Spleen (tissue), 11 donors: Measurements from ENCODE around the gene CLDN1. TPM values are rescaled to one million over a fixed set of nuclear protein-coding genes. Genes with fewer than 3 reads are reported as not detected.

Experiments used
- DNase-seq: peaks from one replicate; pipeline ENCODE4 v3.0.0-alpha.2; 2020
- H3K27ac ChIP-seq, 8 donors: fragments of 200-600 bp; sonication (generic) in 7 of 8; 1 replicate in 4 of 8; 2 replicates in 4 of 8; pipeline versions ENCODE4 v1.5.0 to v1.8.0; 2016 to 2021; ENCODE audit warnings: inconsistent platforms in 4 of 8, mild to moderate bottlenecking in 4 of 8, moderate library complexity in 1 of 8
- H3K27me3 ChIP-seq, 7 donors: fragments of 200-600 bp; sonication (generic) in 6 of 7; replicated peaks in 1 of 7; 1 replicate in 4 of 7; 2 replicates in 3 of 7; pipeline versions ENCODE4 v1.5.0 to v1.8.0; 2016 to 2021; ENCODE audit warnings: inconsistent platforms in 3 of 7, mild to moderate bottlenecking in 1 of 7
- H3K36me3 ChIP-seq, 6 donors: fragments of 200-600 bp; sonication (generic) in 5 of 6; 1 replicate in 4 of 6; 2 replicates in 2 of 6; pipeline versions ENCODE4 v1.5.0 to v1.8.0; 2016 to 2021; ENCODE audit warnings: inconsistent platforms in 2 of 6
- H3K4me1 ChIP-seq, 6 donors: fragments of 200-600 bp; sonication (generic) in 5 of 6; 1 replicate in 3 of 6; 2 replicates in 3 of 6; pipeline versions ENCODE4 v1.5.0 to v1.8.0; 2016 to 2021; ENCODE audit warnings: inconsistent platforms in 3 of 6
- H3K4me3 ChIP-seq, 8 donors: fragments of 200-600 bp; sonication (generic) in 7 of 8; 1 replicate in 4 of 8; 2 replicates in 4 of 8; pipeline versions ENCODE4 v1.5.0 to v1.8.0; 2016 to 2021; ENCODE audit warnings: inconsistent platforms in 4 of 8, mild to moderate bottlenecking in 4 of 8, moderate library complexity in 2 of 8
- H3K9me3 ChIP-seq, 8 donors: fragments of 200-600 bp; sonication (generic) in 7 of 8; 1 replicate in 4 of 8; 2 replicates in 4 of 8; pipeline versions ENCODE4 v1.5.0 to v1.8.0; 2016 to 2021; ENCODE audit warnings: inconsistent platforms in 4 of 8
- POLR2A ChIP-seq, 3 donors: fragments of 450-650 bp; IDR thresholded peaks; one replicate each; pipeline ENCODE4 v1.5.1; 2017; ENCODE audit warnings: antibody characterized with exemption in 3 of 3, mild to moderate bottlenecking in 1 of 3
- POLR2AphosphoS5 ChIP-seq, 3 donors: sonication (generic); formaldehyde crosslinking; IDR thresholded peaks; one replicate each; pipeline ENCODE4 v1.5.1; 2017; ENCODE audit warnings: antibody characterized with exemption in 3 of 3
- WGBS, 5 donors: extraction: QIAGEN DNeasy Blood & Tissue Kit in 3 of 5; methylation state at CpG; one replicate each; pipeline versions ENCODE4 v1.1.5 to v1.1.7; 2013 to 2018; 5-methylcytosine and 5-hydroxymethylcytosine counted together
- intact Hi-C: fragments of 100-400 bp; cut with DNase I; formaldehyde crosslinking; loops from one replicate; pipeline ENCODE4 v1.15.0; 2023; ENCODE audit warnings: low total_unique reads
- polyA plus RNA-seq, 3 donors: library from polyadenylated mRNA; stranded (reverse); fragments of 200-250 nt; gene quantifications; one replicate each; pipeline ENCODE4 v1.2.1, GENCODE V29; 2013
- total RNA-seq, 7 donors: library from RNA; depleted of rRNA in 3 of 7; stranded (reverse); fragments of >200 nt in 3 of 7; fragmentation: NEBNext Ultra II Directional in 4 of 7; extraction: Animal tissue kit (Norgen Biotek cat#: 25700) in 4 of 7; gene quantifications; one replicate each; pipeline versions ENCODE4 v1.1.0 to v1.2.1, GENCODE V29; 2016 to 2021
- TF ChIP-seq, protein P1 (sequence below), 11 experiments: fragments of 200-600 bp in 7 of 11; fragments of 450-650 bp in 4 of 11; sonication (generic) in 4 of 11; IDR thresholded peaks in 8 of 11; conservative IDR thresholded peaks in 3 of 11; 1 replicate in 7 of 11; 2 replicates in 4 of 11; pipeline versions ENCODE4 v1.4.0 to v1.8.0; 2016 to 2021; ENCODE audit warnings: antibody characterized with exemption in 11 of 11, inconsistent platforms in 4 of 11, mild to moderate bottlenecking in 1 of 11
- donor health status: healthy with polysubstance abuse.
- donor health status: DM: no; HTN: no; CAD: no; lungs with moderate emphysema.
- donor health status: DM: no; HTN: no; CAD: no.
- donor health status: Bipolar disorder and iron deficiency.
- donor health status: healthy.
- donor health status: DM: no; HTN: no; CAD: no.
- donor health status: DM: yes; HTN: yes; CAD: no.

CLDN1 gene
- total and polyA plus RNA-seq, 10 donors, result 0.26 to 3.0 (median 0.91) TPM

DNA sequence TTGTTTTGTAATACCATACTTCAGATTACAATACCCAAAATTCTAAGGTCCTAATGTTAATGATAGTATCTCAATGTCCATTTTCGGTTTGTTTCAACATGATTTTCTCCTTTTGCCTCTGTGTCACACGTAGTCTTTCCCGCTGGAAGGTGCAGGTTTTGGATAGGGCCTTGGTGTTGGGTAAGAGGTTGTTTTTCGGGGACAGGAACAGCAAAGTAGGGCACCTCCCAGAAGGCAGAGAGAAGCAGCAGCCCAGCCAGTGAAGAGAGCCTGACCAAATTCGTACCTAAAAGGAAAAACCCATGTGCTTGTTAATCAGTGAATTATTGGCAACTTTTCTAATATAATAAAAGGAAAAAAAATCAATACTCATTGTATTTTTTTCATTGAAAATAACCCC is 14.1 kb downstream of the CLDN1 start:
- 88 to 93% (median 91%) methylated on average over 5 of the region's 5 CpGs for WGBS, 5 donors
- Histone ChIP-seq H3K9me3 (no peaks in the 10 kb centered on the region), H3K27me3 (no peaks in the 10 kb centered on the region), H3K4me3 (no peak overlapping the region), H3K36me3 (no peaks in the 10 kb centered on the region), H3K27ac (no peak overlapping the region), H3K4me1 (no peaks in the 10 kb centered on the region)
- intact Hi-C loops, result no loop called here
- TF ChIP-seq POLR2A (IDR thresholded peaks at IDR 0.05) (no peak), POLR2AphosphoS5 (IDR thresholded peaks at IDR 0.05) (no peak)
- TF ChIP-seq, protein P1, sequence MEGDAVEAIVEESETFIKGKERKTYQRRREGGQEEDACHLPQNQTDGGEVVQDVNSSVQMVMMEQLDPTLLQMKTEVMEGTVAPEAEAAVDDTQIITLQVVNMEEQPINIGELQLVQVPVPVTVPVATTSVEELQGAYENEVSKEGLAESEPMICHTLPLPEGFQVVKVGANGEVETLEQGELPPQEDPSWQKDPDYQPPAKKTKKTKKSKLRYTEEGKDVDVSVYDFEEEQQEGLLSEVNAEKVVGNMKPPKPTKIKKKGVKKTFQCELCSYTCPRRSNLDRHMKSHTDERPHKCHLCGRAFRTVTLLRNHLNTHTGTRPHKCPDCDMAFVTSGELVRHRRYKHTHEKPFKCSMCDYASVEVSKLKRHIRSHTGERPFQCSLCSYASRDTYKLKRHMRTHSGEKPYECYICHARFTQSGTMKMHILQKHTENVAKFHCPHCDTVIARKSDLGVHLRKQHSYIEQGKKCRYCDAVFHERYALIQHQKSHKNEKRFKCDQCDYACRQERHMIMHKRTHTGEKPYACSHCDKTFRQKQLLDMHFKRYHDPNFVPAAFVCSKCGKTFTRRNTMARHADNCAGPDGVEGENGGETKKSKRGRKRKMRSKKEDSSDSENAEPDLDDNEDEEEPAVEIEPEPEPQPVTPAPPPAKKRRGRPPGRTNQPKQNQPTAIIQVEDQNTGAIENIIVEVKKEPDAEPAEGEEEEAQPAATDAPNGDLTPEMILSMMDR (IDR thresholded peaks at IDR 0.05 in 8 of 11, conservative IDR thresholded peaks at IDR 0.05 in 3 of 11), result no peak
- no peak for DNase-seq

DNA sequence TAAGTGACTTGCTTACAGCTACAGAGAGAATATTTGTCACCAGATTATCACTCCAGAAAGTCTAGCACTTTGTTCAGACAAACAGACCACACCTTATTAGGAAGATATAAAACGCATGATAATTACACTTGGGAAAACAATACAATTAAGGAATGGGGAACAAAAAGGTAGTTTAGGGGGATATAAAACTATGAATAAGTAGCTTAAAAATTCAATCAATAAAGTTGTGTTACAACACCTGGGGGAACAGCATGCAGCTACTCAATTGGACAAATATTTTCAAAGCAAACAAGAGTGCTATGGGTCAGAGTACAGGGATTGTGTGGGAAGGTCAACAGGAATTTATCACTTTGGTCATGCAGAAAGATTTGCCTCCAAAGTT is 15.1 kb downstream of the CLDN1 start:
- Histone ChIP-seq H3K27me3 (no peaks in the 10 kb centered on the region), H3K36me3 (no peaks in the 10 kb centered on the region), H3K9me3 (no peaks in the 10 kb centered on the region), H3K4me3 (no peak overlapping the region), H3K4me1 (no peaks in the 10 kb centered on the region), H3K27ac (no peak overlapping the region)
- DNase-seq, result no peak
- TF ChIP-seq, protein P1 (IDR thresholded peaks at IDR 0.05 in 8 of 11, conservative IDR thresholded peaks at IDR 0.05 in 3 of 11), result no peak
- TF ChIP-seq POLR2AphosphoS5 (IDR thresholded peaks at IDR 0.05) (no peak), POLR2A (IDR thresholded peaks at IDR 0.05) (no peak)
- WGBS, 5 donors, result 74 to 90% (median 83%) methylated on average over 1 of the region's 1 CpG
- intact Hi-C loops, result no loop called here

DNA sequence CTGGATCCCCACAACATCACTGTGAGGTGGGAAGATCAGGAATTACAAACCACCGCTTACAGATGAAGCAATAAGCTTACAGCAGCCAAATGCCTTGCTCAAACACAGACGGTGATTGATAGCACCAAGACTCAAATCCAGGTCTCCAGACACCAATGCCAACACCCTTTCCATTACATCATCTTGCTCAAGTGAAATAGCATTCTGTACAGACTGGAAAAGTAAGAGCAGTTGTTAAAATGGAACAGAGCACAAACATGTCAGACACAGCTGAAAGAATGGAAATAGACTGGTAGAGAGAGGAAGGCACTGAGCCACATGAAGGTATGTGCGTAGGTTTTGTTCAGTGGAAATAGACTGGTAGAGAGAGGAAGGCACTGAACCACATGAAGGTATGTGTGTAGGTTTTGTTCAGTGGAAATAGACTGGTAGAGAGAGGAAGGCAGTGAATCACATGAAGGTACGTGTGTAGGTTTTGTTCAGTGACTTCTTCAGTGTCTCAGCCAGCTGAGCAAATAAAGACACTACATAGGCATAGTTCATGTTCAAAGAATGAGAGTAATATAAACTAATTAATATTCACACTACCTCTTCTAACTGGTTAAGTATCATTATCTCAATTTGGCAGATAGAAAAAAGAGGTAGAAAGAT is 15.6 kb downstream of the CLDN1 start:
- TF ChIP-seq POLR2AphosphoS5 (IDR thresholded peaks at IDR 0.05) (no peak), POLR2A (IDR thresholded peaks at IDR 0.05) (no peak)
- TF ChIP-seq, protein P1 (IDR thresholded peaks at IDR 0.05 in 8 of 11, conservative IDR thresholded peaks at IDR 0.05 in 3 of 11), result no peak

DNA sequence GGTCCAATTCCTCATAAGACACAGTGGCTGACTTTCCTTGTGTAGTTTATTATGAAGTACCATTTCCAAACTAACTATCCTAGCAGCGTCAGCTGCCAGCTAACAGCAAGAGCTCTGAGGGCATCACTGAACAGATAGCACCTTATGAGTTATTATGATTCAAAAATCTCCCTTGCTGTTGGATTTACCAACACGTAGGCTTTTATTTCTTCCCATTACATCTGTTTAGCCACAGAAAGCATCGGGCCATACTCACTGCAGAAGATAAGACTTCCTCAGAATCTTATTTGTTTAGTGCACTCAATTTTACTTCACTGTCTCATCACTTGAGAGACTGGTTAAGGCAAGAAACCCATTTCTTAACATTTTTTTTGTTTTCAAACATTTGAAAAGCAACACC is 16.2 kb downstream of the CLDN1 start:
- H3K36me3 ChIP-seq, result no peaks in the 10 kb centered on the region
- DNase-seq, result no peak
- peaks cover 0 to 11% (median 4%) of the 10 kb centered on the region in 6 donors for H3K4me1 ChIP-seq
- intact Hi-C loops, result no loop called here
- H3K9me3 ChIP-seq, result no peaks in the 10 kb centered on the region
- WGBS, 5 donors, result 56 to 91% (median 74%) methylated on average over 3 of the region's 3 CpGs
- no peaks in the 10 kb centered on the region for H3K27me3 ChIP-seq
- TF ChIP-seq, protein P1 (IDR thresholded peaks at IDR 0.05 in 8 of 11, conservative IDR thresholded peaks at IDR 0.05 in 3 of 11), result no peak
- TF ChIP-seq POLR2AphosphoS5 (IDR thresholded peaks at IDR 0.05), result no peak
- TF ChIP-seq POLR2A (IDR thresholded peaks at IDR 0.05), result no peak
- no peak overlapping the region for H3K27ac ChIP-seq
- H3K4me3 ChIP-seq, result no peak overlapping the region

More for the DNA sequence above, 15.6 kb downstream of the CLDN1 start:
- no peaks in the 10 kb centered on the region for H3K27me3 ChIP-seq
- DNase-seq, result no peak
- H3K27ac ChIP-seq, result no peak overlapping the region
- H3K9me3 ChIP-seq, result no peaks in the 10 kb centered on the region
- intact Hi-C loops, result no loop called here
- H3K4me3 ChIP-seq, result no peak overlapping the region
- H3K4me1 ChIP-seq, result peaks cover 0 to 5% (median 2%) of the 10 kb centered on the region in 6 donors
- WGBS, 5 donors, result 73 to 81% (median 80%) methylated on average over 4 of the region's 4 CpGs
- no peaks in the 10 kb centered on the region for H3K36me3 ChIP-seq
